SK-N-SH (cell line): ENCODE data around the gene ACTA1. TPM values are rescaled to one million over a fixed set of nuclear protein-coding genes. Genes with fewer than 3 reads are reported as not detected.

Experiments
- CTCF ChIA-PET: fragments of 300-600, 350-600 bp; formaldehyde crosslinking; extraction: SDS; loops from one replicate; lab custom pipeline; 2021; lab: Yijun Ruan, JAX
- POLR2A ChIA-PET: fragments of 350-600 bp; sonication (Branson Sonifier 250); formaldehyde crosslinking; extraction: SDS; loops from one replicate; lab custom pipeline; 2020; ENCODE audit warnings: antibody characterized with exemption, inconsistent platforms; lab: Yijun Ruan, JAX
- DNase-seq: peaks from one replicate; pipeline ENCODE4 v3.0.0; 2012
- H2AFZ ChIP-seq: fragments of 200-600 bp; sonication (generic); 2 replicates; pipeline ENCODE4 v1.8.1; 2016; ENCODE audit warnings: antibody characterized with exemption, mild to moderate bottlenecking, low read depth
- H3F3A ChIP-seq: fragments of 200-600 bp; sonication (generic); replicated peaks from 2 replicates; pipeline ENCODE3; 2016; ENCODE audit warnings: antibody characterized with exemption, mild to moderate bottlenecking; ENCODE audit not compliant: insufficient read depth
- H3K27ac ChIP-seq, 2 experiments: fragments of 200-500 bp in 1 of 2; fragments of 200-600 bp in 1 of 2; sonication (Bioruptor generic) in 1 of 2; sonication (generic), shearing (Covaris generic) in 1 of 2; 2 replicates each; pipeline versions ENCODE4 v1.5.1 to v1.6.1; 2014 to 2016; ENCODE audit warnings: low read depth in 2 of 2, inconsistent platforms in 1 of 2, low read length in 1 of 2, mild to moderate bottlenecking in 1 of 2, mixed read lengths in 1 of 2
- H3K27me3 ChIP-seq: fragments of 200-600 bp; sonication (generic), shearing (Covaris generic); 2 replicates; pipeline ENCODE4 v1.6.1; 2016; ENCODE audit warnings: mixed run types; ENCODE audit not compliant: insufficient read depth
- H3K36me3 ChIP-seq, 2 experiments: fragments of 200-500 bp in 1 of 2; fragments of 200-600 bp in 1 of 2; sonication (Bioruptor generic) in 1 of 2; sonication (generic) in 1 of 2; replicated peaks in 1 of 2; 2 replicates each; pipeline versions ENCODE3 to v1.5.1; 2014 to 2016; ENCODE audit warnings: low read length in 1 of 2, mild to moderate bottlenecking in 1 of 2; ENCODE audit not compliant: insufficient read depth in 2 of 2, control insufficient read depth in 1 of 2
- H3K4me1 ChIP-seq, 2 experiments: fragments of 200-500 bp in 1 of 2; fragments of 200-600 bp in 1 of 2; sonication (Bioruptor generic) in 1 of 2; sonication (generic), shearing (Covaris generic) in 1 of 2; 2 replicates each; pipeline versions ENCODE4 v1.5.1 to v1.6.1; 2014 to 2016; ENCODE audit warnings: low read depth in 1 of 2, low read length in 1 of 2, mixed run types in 1 of 2; ENCODE audit not compliant: insufficient read depth in 2 of 2, control insufficient read depth in 1 of 2
- H3K4me2 ChIP-seq: fragments of 200-600 bp; sonication (generic), shearing (Covaris generic); 2 replicates; pipeline ENCODE4 v1.6.1; 2017; ENCODE audit warnings: mixed run types
- H3K4me3 ChIP-seq, 2 experiments: fragments of 200-500 bp in 1 of 2; fragments of 200-600 bp in 1 of 2; sonication (Bioruptor generic) in 1 of 2; sonication (generic), shearing (Covaris generic) in 1 of 2; 2 replicates each; pipeline versions ENCODE4 v1.5.1 to v1.8.1; 2014 to 2016; ENCODE audit warnings: low read depth in 2 of 2, inconsistent platforms in 1 of 2, low read length in 1 of 2, mild to moderate bottlenecking in 1 of 2, mixed read lengths in 1 of 2, moderate library complexity in 1 of 2
- H3K79me2 ChIP-seq: fragments of 200-600 bp; sonication (generic); 2 replicates; pipeline ENCODE4 v1.8.1; 2017; ENCODE audit warnings: mild to moderate bottlenecking; ENCODE audit not compliant: insufficient read depth
- H3K9ac ChIP-seq: fragments of 200-600 bp; sonication (generic); 2 replicates; pipeline ENCODE4 v1.6.1; 2017; ENCODE audit warnings: mixed run types
- H3K9me2 ChIP-seq: fragments of 200-600 bp; sonication (generic); 2 replicates; pipeline ENCODE4 v1.6.1; 2017; ENCODE audit warnings: mixed run types
- H3K9me3 ChIP-seq: fragments of 200-600 bp; sonication (generic); 2 replicates; pipeline ENCODE4 v1.6.1; 2017; ENCODE audit warnings: mixed run types, mild to moderate bottlenecking, moderate library complexity
- H4K20me1 ChIP-seq: fragments of 200-600 bp; sonication (generic); 2 replicates; pipeline ENCODE4 v1.6.1; 2017; ENCODE audit warnings: mild to moderate bottlenecking, mixed run types; ENCODE audit not compliant: insufficient read depth
- CHD2 ChIP-seq: fragments of 150-350 bp; IDR thresholded peaks from 2 replicates; pipeline ENCODE4 v1.6.1; 2018; ENCODE audit warnings: low read length; ENCODE audit not compliant: partially characterized antibody
- ELF1 ChIP-seq: IDR thresholded peaks from 2 replicates; pipeline ENCODE4 v1.4.0; 2012
- EZH2phosphoT487 ChIP-seq: fragments of 200-600 bp; sonication (generic); IDR thresholded peaks from 2 replicates; pipeline ENCODE4 v1.6.1; 2017; ENCODE audit warnings: low read depth, mixed run types, mild to moderate bottlenecking, antibody characterized with exemption, moderate library complexity, borderline replicate concordance
- JUND ChIP-seq: IDR thresholded peaks from 2 replicates; pipeline ENCODE4 v1.4.0; 2012
- MXI1 ChIP-seq: IDR thresholded peaks from 2 replicates; pipeline ENCODE4 v1.6.1; 2012; ENCODE audit warnings: mild to moderate bottlenecking, low read depth, low read length, improper control_type of control experiment
- NRF1 ChIP-seq: IDR thresholded peaks from 2 replicates; pipeline ENCODE4 v1.6.1; 2012; ENCODE audit warnings: low read depth, mild to moderate bottlenecking, low read length
- RCOR1 ChIP-seq: fragments of 150-350 bp; IDR thresholded peaks from 2 replicates; pipeline ENCODE4 v1.6.1; 2017; ENCODE audit warnings: antibody characterized with exemption, low read length
- TAF1 ChIP-seq: IDR thresholded peaks from 2 replicates; pipeline ENCODE4 v1.6.1; 2012; ENCODE audit warnings: low read depth, mild to moderate bottlenecking, low read length, moderate library complexity, borderline replicate concordance
- WGBS: methylation state at CpG from one replicate; pipeline ENCODE4 v1.1.6; 2017; ENCODE audit warnings: low lambda C conversion rate; 5-methylcytosine and 5-hydroxymethylcytosine counted together
- polyA plus RNA-seq, 3 experiments: library from polyadenylated mRNA; depleted of rRNA; stranded (reverse); fragments of >200 nt; gene quantifications; 2 replicates each; pipeline ENCODE4 v1.2.3, GENCODE V29; 2012
- TF ChIP-seq, protein P1 (sequence below): IDR thresholded peaks from 2 replicates; pipeline ENCODE4 v1.6.1; 2012; ENCODE audit warnings: mild to moderate bottlenecking, low read depth, low read length, moderate library complexity
- TF ChIP-seq, protein P2 (sequence below): IDR thresholded peaks from 2 replicates; pipeline ENCODE4 v1.4.0; 2012; ENCODE audit warnings: low read depth, borderline replicate concordance
- TF ChIP-seq, protein P3 (sequence below): fragments of 150-350 bp; IDR thresholded peaks from 2 replicates; pipeline ENCODE4 v1.6.1; 2017; ENCODE audit warnings: antibody characterized with exemption, low read length, low read depth, borderline replicate concordance
- TF ChIP-seq, protein P4 (sequence below): fragments of 200-600 bp; sonication (generic); IDR thresholded peaks from 2 replicates; pipeline ENCODE4 v1.6.1; 2017; ENCODE audit warnings: antibody characterized with exemption, mild to moderate bottlenecking, moderate library complexity

Gene ACTA1
- polyA plus RNA-seq, 1 of the 3 experiments (the other 2 are of a cell fraction): 0.21 TPM

DNA sequence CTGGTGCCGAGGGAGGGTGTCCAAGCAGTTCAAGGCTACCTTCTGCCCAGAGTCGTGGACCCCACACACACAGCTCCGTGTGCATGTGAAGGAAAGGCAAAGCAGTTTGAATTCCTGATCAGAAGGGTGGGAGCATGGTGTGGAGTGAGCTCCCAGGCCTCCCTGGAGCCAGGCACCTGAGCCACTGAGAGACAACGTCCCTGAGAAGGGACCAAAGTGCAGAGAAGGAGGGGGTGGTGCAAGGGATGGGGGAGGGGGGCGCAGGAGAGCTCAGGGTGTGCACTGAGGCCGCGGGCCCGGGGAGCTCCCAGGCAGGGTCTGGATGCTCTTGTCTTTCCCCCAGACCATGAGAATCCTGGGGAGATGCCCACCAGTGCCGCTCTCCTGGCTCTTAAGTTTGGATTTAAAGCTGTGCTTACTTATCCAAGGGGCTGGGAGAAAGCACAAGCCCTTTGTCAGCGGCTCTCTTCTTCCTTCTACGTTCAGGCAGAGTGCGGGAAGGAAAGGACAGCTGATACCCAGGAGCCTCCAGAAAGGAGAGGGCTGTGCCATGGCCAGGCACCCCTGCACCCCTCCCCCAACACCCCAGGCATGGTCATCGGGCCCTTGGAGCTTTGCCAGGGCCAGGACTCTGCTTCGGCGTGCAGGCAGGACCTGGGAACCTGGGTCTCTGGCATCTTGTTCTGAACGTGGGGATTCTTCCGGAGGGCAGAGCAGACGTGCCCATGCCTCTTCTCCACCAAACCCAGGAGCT lies 24.1 kb downstream of the ACTA1 start:
- Histone ChIP-seq H3K36me3 (no peaks in the 10 kb centered on the region), H2AFZ (no peak overlapping the region), H3K27me3 (no peaks in the 10 kb centered on the region), H3F3A (peaks cover 5% of the 10 kb centered on the region), H3K9ac (no peak overlapping the region), H3K4me2 (peak overlapping the region; percentile 70), H3K4me3 (no peak overlapping the region), H3K9me2 (no peaks in the 10 kb centered on the region), H3K79me2 (no peaks in the 10 kb centered on the region), H3K9me3 (no peaks in the 10 kb centered on the region), H3K4me1 (peaks cover 10 to 43% of the 10 kb centered on the region in 2 experiments), H3K27ac (peak overlapping the region in 1 of 2 experiments; percentile 95; a peak in 2 of 4 replicates), H4K20me1 (no peaks in the 10 kb centered on the region)
- peak; percentile 49 for TF ChIP-seq CHD2
- TF ChIP-seq ELF1: no peak
- peak; percentile 67 for DNase-seq
- 71% methylated on average over 12 of the region's 18 CpGs for WGBS
- POLR2A ChIA-PET: interaction anchor here (2.1 to 2.7 kb wide), 2 partner anchors 67 to 73 kb away, joined by 4 to 9 read pairs; partner anchors contain the start of gene CCSAP
- CTCF ChIA-PET: interaction anchor here (0.7 to 2.9 kb wide), 7 partner anchors 27 to 155 kb away, joined by 3 to 12 read pairs (median 4); no protein-coding TSS in a partner anchor

DNA sequence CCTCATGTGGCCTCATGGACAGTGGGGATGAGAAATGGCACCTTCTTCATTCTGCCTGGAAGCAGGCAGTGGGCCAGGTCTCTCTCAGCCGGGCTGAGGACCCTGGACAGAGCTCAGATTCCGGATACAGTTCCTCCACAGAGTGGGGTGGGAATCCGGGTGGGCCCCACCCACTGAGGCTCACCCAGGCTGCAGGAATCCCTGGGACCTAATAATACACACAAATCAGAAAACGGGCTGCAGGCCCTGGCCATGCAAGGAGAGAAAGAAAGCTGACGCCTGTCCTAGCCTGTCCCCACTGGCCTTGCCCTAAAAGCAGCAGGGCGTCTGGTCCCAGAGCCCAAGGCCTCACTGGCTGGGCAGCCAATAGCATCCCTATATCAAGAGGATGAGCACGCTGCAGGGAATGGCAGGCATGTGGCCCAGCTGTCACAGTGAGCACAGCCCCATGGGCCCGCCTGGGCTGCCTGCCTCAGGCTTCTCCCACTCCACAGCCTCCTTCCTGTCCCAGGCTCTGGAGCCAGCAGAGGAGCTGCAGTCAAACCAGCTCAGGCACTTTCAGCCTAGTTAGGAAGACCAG lies 25.3 kb downstream of the ACTA1 start:
- H3K9me2 ChIP-seq: no peaks in the 10 kb centered on the region
- no peak overlapping the region for H3K4me3 ChIP-seq
- CTCF ChIA-PET: interaction anchor here (0.5 to 2.9 kb wide), 8 partner anchors 58 to 985 kb away, joined by 3 to 12 read pairs (median 3); no protein-coding TSS in a partner anchor
- peaks cover 5% of the 10 kb centered on the region for H3F3A ChIP-seq
- no peaks in the 10 kb centered on the region for H3K9me3 ChIP-seq
- H4K20me1 ChIP-seq: no peaks in the 10 kb centered on the region
- TF ChIP-seq, protein P1, sequence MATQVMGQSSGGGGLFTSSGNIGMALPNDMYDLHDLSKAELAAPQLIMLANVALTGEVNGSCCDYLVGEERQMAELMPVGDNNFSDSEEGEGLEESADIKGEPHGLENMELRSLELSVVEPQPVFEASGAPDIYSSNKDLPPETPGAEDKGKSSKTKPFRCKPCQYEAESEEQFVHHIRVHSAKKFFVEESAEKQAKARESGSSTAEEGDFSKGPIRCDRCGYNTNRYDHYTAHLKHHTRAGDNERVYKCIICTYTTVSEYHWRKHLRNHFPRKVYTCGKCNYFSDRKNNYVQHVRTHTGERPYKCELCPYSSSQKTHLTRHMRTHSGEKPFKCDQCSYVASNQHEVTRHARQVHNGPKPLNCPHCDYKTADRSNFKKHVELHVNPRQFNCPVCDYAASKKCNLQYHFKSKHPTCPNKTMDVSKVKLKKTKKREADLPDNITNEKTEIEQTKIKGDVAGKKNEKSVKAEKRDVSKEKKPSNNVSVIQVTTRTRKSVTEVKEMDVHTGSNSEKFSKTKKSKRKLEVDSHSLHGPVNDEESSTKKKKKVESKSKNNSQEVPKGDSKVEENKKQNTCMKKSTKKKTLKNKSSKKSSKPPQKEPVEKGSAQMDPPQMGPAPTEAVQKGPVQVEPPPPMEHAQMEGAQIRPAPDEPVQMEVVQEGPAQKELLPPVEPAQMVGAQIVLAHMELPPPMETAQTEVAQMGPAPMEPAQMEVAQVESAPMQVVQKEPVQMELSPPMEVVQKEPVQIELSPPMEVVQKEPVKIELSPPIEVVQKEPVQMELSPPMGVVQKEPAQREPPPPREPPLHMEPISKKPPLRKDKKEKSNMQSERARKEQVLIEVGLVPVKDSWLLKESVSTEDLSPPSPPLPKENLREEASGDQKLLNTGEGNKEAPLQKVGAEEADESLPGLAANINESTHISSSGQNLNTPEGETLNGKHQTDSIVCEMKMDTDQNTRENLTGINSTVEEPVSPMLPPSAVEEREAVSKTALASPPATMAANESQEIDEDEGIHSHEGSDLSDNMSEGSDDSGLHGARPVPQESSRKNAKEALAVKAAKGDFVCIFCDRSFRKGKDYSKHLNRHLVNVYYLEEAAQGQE: peak; percentile 87
- no peak for TF ChIP-seq TAF1
- TF ChIP-seq, protein P2, sequence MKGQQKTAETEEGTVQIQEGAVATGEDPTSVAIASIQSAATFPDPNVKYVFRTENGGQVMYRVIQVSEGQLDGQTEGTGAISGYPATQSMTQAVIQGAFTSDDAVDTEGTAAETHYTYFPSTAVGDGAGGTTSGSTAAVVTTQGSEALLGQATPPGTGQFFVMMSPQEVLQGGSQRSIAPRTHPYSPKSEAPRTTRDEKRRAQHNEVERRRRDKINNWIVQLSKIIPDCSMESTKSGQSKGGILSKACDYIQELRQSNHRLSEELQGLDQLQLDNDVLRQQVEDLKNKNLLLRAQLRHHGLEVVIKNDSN: no peak
- no peak for TF ChIP-seq JUND
- TF ChIP-seq RCOR1: no peak
- peak; percentile 95 for TF ChIP-seq MXI1
- TF ChIP-seq, protein P3, sequence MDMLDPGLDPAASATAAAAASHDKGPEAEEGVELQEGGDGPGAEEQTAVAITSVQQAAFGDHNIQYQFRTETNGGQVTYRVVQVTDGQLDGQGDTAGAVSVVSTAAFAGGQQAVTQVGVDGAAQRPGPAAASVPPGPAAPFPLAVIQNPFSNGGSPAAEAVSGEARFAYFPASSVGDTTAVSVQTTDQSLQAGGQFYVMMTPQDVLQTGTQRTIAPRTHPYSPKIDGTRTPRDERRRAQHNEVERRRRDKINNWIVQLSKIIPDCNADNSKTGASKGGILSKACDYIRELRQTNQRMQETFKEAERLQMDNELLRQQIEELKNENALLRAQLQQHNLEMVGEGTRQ: no peak
- TF ChIP-seq EZH2phosphoT487: no peak
- TF ChIP-seq, protein P4, sequence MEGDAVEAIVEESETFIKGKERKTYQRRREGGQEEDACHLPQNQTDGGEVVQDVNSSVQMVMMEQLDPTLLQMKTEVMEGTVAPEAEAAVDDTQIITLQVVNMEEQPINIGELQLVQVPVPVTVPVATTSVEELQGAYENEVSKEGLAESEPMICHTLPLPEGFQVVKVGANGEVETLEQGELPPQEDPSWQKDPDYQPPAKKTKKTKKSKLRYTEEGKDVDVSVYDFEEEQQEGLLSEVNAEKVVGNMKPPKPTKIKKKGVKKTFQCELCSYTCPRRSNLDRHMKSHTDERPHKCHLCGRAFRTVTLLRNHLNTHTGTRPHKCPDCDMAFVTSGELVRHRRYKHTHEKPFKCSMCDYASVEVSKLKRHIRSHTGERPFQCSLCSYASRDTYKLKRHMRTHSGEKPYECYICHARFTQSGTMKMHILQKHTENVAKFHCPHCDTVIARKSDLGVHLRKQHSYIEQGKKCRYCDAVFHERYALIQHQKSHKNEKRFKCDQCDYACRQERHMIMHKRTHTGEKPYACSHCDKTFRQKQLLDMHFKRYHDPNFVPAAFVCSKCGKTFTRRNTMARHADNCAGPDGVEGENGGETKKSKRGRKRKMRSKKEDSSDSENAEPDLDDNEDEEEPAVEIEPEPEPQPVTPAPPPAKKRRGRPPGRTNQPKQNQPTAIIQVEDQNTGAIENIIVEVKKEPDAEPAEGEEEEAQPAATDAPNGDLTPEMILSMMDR: no peak
- TF ChIP-seq NRF1: no peak
- peak overlapping the region in 1 of 2 experiments; percentile 59; a peak in 2 of 4 replicates for H3K27ac ChIP-seq
- no peaks in the 10 kb centered on the region for H3K27me3 ChIP-seq
- H3K36me3 ChIP-seq: no peaks in the 10 kb centered on the region
- H3K4me2 ChIP-seq: no peak overlapping the region
- no peak overlapping the region for H2AFZ ChIP-seq
- H3K79me2 ChIP-seq: no peaks in the 10 kb centered on the region
- H3K4me1 ChIP-seq: peaks cover 10 to 43% of the 10 kb centered on the region in 2 experiments
- H3K9ac ChIP-seq: no peak overlapping the region
- DNase-seq: peak; percentile 79
- WGBS: 91% methylated on average over 4 of the region's 8 CpGs
- POLR2A ChIA-PET: interaction anchor here (0.6 kb wide), 2 partner anchors 46 to 920 kb away, joined by 3 read pairs; no protein-coding TSS in a partner anchor
